Gastrocnemius medialis (tissue), 4 donors: ENCODE measurements around the gene TACC3. TPM values are rescaled to one million over a fixed set of nuclear protein-coding genes. Genes with fewer than 3 reads are reported as not detected.
A peak's percentile ranks its signal among the peaks of the same experiment; 100 is the strongest.

Experiments
- ATAC-seq, 2 donors: fragments of 150-250 bp; one replicate each; pipeline ENCODE4 v1.9.1; 2016
- DNase-seq, 2 donors: peaks; one replicate each; pipeline ENCODE4 v3.0.0-alpha.2; 2019
- H3K27ac ChIP-seq, 4 donors: fragments of 200-600 bp; sonication (generic); 1 replicate in 1 of 4; 2 replicates in 3 of 4; pipeline ENCODE4 v1.5.1; 2016 to 2018; ENCODE audit warnings: mild to moderate bottlenecking in 2 of 4, moderate library complexity in 1 of 4
- H3K27me3 ChIP-seq, 3 donors: fragments of 200-600 bp; sonication (generic) in 2 of 3; 1 replicate in 1 of 3; 2 replicates in 2 of 3; pipeline versions ENCODE4 v1.5.1 to v1.6.0; 2016 to 2019; ENCODE audit warnings: mild to moderate bottlenecking in 1 of 3, moderate library complexity in 1 of 3
- H3K36me3 ChIP-seq, 2 donors: fragments of 200-600 bp; sonication (generic) in 1 of 2; one replicate each; pipeline ENCODE4 v1.5.1; 2017 to 2018
- H3K4me1 ChIP-seq, 2 donors: fragments of 200-600 bp; sonication (generic) in 1 of 2; one replicate each; pipeline ENCODE4 v1.5.1; 2016 to 2017; ENCODE audit warnings: mild to moderate bottlenecking in 2 of 2
- H3K4me3 ChIP-seq, 4 donors: fragments of 200-600 bp; sonication (generic) in 3 of 4; 1 replicate in 1 of 4; 2 replicates in 3 of 4; pipeline ENCODE4 v1.5.1; 2016 to 2019; ENCODE audit warnings: mild to moderate bottlenecking in 2 of 4
- H3K9me3 ChIP-seq, 3 donors: fragments of 200-600 bp; sonication (generic) in 2 of 3; 1 replicate in 1 of 3; 2 replicates in 2 of 3; pipeline ENCODE4 v1.5.1; 2016 to 2019
- POLR2A ChIP-seq, 2 donors: fragments of 450-650 bp; IDR thresholded peaks; one replicate each; pipeline ENCODE4 v1.6.1; 2017; ENCODE audit warnings: antibody characterized with exemption in 2 of 2, mild to moderate bottlenecking in 2 of 2, moderate library complexity in 2 of 2
- in situ Hi-C, 4 donors: fragments of 200-750 bp; cut with MboI; loops; one replicate each; pipeline versions ENCODE4 v1.15.0 to v1.8.0; 2017; ENCODE audit warnings: low sequenced_read_pairs in 4 of 4
- intact Hi-C: fragments of 100-400 bp; cut with DNase I; formaldehyde crosslinking; loops from one replicate; pipeline ENCODE4 v1.15.1; 2023; ENCODE audit warnings: low total_unique reads
- total RNA-seq, 4 donors: library from RNA; depleted of rRNA; stranded (reverse); fragments of >200 nt; gene quantifications; one replicate each; pipeline versions ENCODE4 v1.1.0 to v1.2.3, GENCODE V29; 2016
- TF ChIP-seq, protein P1 (sequence below), 5 experiments: fragments of 450-650 bp in 3 of 5; fragments of 200-600 bp in 2 of 5; sonication (generic) in 2 of 5; IDR thresholded peaks in 4 of 5; conservative IDR thresholded peaks in 1 of 5; 1 replicate in 4 of 5; 2 replicates in 1 of 5; pipeline ENCODE4 v1.5.1; 2016 to 2019; ENCODE audit warnings: antibody characterized with exemption in 5 of 5, mild to moderate bottlenecking in 3 of 5, moderate library complexity in 3 of 5

The TACC3 gene
- total RNA-seq, 4 donors from 2014 or later: 1.5 to 3.2 (median 1.9) TPM

DNA sequence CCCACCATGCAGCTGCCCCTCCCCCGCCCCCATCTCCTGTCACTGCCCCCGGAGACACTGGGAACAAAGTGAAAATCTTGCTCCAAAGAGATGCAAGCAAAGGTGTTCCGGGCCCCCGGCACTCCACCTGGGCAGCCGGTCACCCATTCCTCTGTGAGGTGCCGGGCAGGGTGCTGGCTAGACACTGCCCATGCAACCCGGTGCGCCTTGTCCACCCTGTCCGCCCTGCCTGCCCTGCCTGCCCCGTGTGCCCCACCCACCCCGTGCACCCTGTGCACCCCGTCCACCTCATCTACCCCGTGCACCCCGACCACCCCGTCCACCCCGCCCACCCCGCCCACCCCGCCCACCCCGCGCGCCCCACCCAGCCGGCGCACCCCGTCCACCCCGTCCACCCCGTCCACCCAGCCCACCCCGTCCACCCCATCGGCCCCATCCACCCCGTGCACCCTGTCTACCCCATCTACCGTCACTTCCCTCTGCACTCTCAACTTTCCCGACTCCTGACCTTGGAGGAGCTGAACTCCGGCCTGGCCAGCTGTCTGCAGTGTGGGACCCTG, 39.9 kb downstream of the TACC3 start:
- H3K9me3 ChIP-seq: no peaks in the 10 kb centered on the region
- ATAC-seq (no peak), DNase-seq (no peak)
- H3K4me1 ChIP-seq: peaks cover 0 to 7% of the 10 kb centered on the region in 2 donors
- intact Hi-C loops (no loop called here), in situ Hi-C loops (no loop called here)
- no peak overlapping the region for H3K27ac ChIP-seq
- TF ChIP-seq, protein P1, sequence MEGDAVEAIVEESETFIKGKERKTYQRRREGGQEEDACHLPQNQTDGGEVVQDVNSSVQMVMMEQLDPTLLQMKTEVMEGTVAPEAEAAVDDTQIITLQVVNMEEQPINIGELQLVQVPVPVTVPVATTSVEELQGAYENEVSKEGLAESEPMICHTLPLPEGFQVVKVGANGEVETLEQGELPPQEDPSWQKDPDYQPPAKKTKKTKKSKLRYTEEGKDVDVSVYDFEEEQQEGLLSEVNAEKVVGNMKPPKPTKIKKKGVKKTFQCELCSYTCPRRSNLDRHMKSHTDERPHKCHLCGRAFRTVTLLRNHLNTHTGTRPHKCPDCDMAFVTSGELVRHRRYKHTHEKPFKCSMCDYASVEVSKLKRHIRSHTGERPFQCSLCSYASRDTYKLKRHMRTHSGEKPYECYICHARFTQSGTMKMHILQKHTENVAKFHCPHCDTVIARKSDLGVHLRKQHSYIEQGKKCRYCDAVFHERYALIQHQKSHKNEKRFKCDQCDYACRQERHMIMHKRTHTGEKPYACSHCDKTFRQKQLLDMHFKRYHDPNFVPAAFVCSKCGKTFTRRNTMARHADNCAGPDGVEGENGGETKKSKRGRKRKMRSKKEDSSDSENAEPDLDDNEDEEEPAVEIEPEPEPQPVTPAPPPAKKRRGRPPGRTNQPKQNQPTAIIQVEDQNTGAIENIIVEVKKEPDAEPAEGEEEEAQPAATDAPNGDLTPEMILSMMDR (IDR thresholded peaks at IDR 0.05 in 4 of 5, conservative IDR thresholded peaks at IDR 0.05 in 1 of 5): no peak
- TF ChIP-seq POLR2A (IDR thresholded peaks at IDR 0.05): no peak
- H3K36me3 ChIP-seq: no peaks in the 10 kb centered on the region
- no peak overlapping the region for H3K4me3 ChIP-seq
- peaks cover 0 to 7% (median 0%) of the 10 kb centered on the region in 3 donors for H3K27me3 ChIP-seq

GRCh38 chr4:1762264-1763010, 41.1 kb downstream of the TACC3 start:
- no peaks in the 10 kb centered on the region for H3K36me3 ChIP-seq
- H3K27me3 ChIP-seq: peaks cover 0 to 7% (median 6%) of the 10 kb centered on the region in 3 donors
- DNase-seq: no peak
- peaks cover 0 to 7% of the 10 kb centered on the region in 2 donors for H3K4me1 ChIP-seq
- intact Hi-C loops: no loop called here
- no peaks in the 10 kb centered on the region for H3K9me3 ChIP-seq
- ATAC-seq: no peak
- no peak overlapping the region for H3K4me3 ChIP-seq
- in situ Hi-C loops: no loop called here
- no peak overlapping the region for H3K27ac ChIP-seq
- TF ChIP-seq, protein P1 (IDR thresholded peaks at IDR 0.05 in 4 of 5, conservative IDR thresholded peaks at IDR 0.05 in 1 of 5): no peak
- TF ChIP-seq POLR2A (IDR thresholded peaks at IDR 0.05): no peak

GRCh38 chr4:1763070-1763549, 41.8 kb downstream of the TACC3 start:
- H3K27ac ChIP-seq: no peak overlapping the region
- intact Hi-C loops: no loop called here
- ATAC-seq (no peak), DNase-seq (no peak)
- in situ Hi-C loops: no loop called here
- H3K27me3 ChIP-seq: peaks cover 2 to 11% (median 11%) of the 10 kb centered on the region in 3 donors
- H3K4me3 ChIP-seq: peak overlapping the region; percentile 26 to 43 (median 28)
- H3K4me1 ChIP-seq: peaks cover 0 to 7% of the 10 kb centered on the region in 2 donors
- no peaks in the 10 kb centered on the region for H3K9me3 ChIP-seq
- H3K36me3 ChIP-seq: no peaks in the 10 kb centered on the region
- TF ChIP-seq POLR2A (IDR thresholded peaks at IDR 0.05): no peak

- peak overlapping the region; percentile 26 to 43 (median 28) for H3K4me3 ChIP-seq
Measured at GRCh38 chr4:1763550-1764080, 42.3 kb downstream of the TACC3 start.

More at GRCh38 chr4:1763550-1764080, 42.3 kb downstream of the TACC3 start:
- ATAC-seq (no peak), DNase-seq (no peak)
- Histone ChIP-seq H3K27me3 (peaks cover 2 to 16% (median 14%) of the 10 kb centered on the region in 3 donors), H3K36me3 (no peaks in the 10 kb centered on the region), H3K27ac (no peak overlapping the region), H3K4me1 (peaks cover 0 to 7% of the 10 kb centered on the region in 2 donors), H3K9me3 (no peaks in the 10 kb centered on the region)
- in situ Hi-C loops (no loop called here), intact Hi-C loops (no loop called here)
- TF ChIP-seq, protein P1 (IDR thresholded peaks at IDR 0.05 in 4 of 5, conservative IDR thresholded peaks at IDR 0.05 in 1 of 5): peak in 1 of 5 experiments; percentile 18
- TF ChIP-seq POLR2A (IDR thresholded peaks at IDR 0.05): no peak
